Measurements from ENCODE around the gene TNPO3. TPM values are rescaled to one million over a fixed set of nuclear protein-coding genes. Genes with fewer than 3 reads are reported as not detected.
"Not testable (repeated sequence)": the region's sequence is repeated elsewhere in the genome, so short reads cannot be mapped to it uniquely, and the experiment has no call there.

TNPO3 gene
- total and polyA plus RNA-seq, 2 donors, result 17.2 to 30.7 TPM

DNA sequence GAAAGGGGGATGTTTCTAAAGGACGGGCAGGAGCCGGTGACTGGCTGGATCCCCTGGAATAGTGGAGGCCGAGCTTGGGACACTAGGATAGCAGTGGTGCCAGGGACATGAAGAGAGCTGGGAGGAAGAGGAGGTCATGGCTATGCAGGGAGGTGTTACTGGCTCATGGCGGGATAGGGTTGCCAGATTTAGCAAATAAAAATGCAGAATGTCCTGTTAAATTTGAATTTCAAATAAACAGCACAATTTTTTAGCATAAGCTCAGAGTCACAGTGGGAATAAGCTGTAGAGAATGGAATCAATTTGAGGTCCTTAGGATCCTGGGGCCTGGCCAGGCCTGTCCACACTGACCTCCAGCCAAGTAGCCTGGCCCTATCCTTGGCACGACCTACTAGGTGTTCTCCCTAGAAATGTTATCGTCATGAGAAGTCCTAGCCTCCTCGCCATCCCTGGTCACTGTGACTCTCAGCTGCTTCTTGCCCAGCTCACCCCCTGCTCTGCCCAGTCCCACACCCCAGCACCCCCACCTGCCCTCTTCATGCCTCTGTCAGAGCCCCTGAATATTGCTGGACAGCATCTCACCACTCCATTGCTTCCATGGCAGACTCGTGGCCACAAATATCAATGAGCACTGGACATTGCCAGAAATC is 136.8 kb downstream of the TNPO3 start:
- H3K4me3 ChIP-seq (ENCODE audit: low read length in 2 of 2), result no peak overlapping the region
- WGBS, result 96% methylated on average over 8 of the region's 8 CpGs
- no peaks in the 10 kb centered on the region for H3K9me3 ChIP-seq (ENCODE audit: control insufficient read depth in 2 of 2, insufficient read depth in 1 of 2, low read length in 1 of 2)
- H3K4me1 ChIP-seq (ENCODE audit: control insufficient read depth in 2 of 2, insufficient read depth in 2 of 2, low read length in 2 of 2), result peaks cover 0 to 4% of the 10 kb centered on the region in 2 donors
- H3K36me3 ChIP-seq (ENCODE audit: control insufficient read depth in 2 of 2, insufficient read depth in 2 of 2, low read length in 1 of 2), result no peaks in the 10 kb centered on the region
- peaks cover 28 to 86% of the 10 kb centered on the region in 2 donors for H3K27me3 ChIP-seq (ENCODE audit: control insufficient read depth in 2 of 2, insufficient read depth in 1 of 2, low read length in 1 of 2)
- H3K27ac ChIP-seq (ENCODE audit: low read depth in 1 of 2, low read length in 1 of 2), result no peak overlapping the region
- no peak for DNase-seq (ENCODE audit: low read depth in 6 of 9, low spot score in 9 of 9)

DNA sequence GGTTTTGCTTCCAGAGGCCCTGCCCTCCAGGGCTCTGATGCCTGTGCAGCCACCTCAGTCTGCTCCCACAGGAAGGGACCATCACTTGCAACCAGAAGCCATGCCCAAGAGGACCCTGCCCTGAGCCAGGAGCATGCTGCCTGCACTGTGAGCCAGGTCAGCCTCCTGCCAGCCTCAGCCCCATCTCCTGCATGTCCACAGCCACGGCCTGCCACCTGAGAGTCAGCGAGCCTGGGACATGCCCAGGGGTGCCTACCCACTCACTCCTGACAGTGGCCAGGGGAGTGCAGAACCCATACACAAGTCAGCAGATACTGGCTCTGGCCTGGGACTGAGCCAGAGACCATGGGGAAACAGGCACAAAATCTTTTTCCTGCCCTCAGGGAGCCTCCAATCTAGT is 137.8 kb downstream of the TNPO3 start:
- H3K27me3 ChIP-seq (ENCODE audit: control insufficient read depth in 2 of 2, insufficient read depth in 1 of 2, low read length in 1 of 2), result peaks cover 28 to 84% of the 10 kb centered on the region in 2 donors

DNA sequence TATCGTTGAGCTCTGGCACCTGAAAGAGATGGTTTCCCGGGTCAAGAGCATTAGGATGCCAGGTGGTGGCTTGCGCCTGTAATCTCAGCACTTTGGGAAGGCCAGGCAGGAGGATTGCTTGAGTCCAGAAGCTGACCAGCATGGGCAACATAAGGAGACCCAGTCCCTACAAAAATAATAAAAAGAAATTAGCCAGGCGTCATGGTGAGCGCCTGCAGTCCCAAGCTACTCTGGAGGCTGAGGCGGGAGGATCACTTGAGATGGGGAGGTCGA is 138.3 kb downstream of the TNPO3 start:
- Histone ChIP-seq H3K4me3 (ENCODE audit: low read length in 2 of 2) (no peak overlapping the region), H3K4me1 (ENCODE audit: control insufficient read depth in 2 of 2, insufficient read depth in 2 of 2, low read length in 2 of 2) (peaks cover 0 to 4% of the 10 kb centered on the region in 2 donors), H3K9me3 (ENCODE audit: control insufficient read depth in 2 of 2, insufficient read depth in 1 of 2, low read length in 1 of 2) (no peaks in the 10 kb centered on the region), H3K27ac (ENCODE audit: low read depth in 1 of 2, low read length in 1 of 2) (no peak overlapping the region), H3K36me3 (ENCODE audit: control insufficient read depth in 2 of 2, insufficient read depth in 2 of 2, low read length in 1 of 2) (no peaks in the 10 kb centered on the region), H3K27me3 (ENCODE audit: control insufficient read depth in 2 of 2, insufficient read depth in 1 of 2, low read length in 1 of 2) (peaks cover 28 to 84% of the 10 kb centered on the region in 2 donors)
- WGBS, result 97% methylated on average over 7 of the region's 7 CpGs
- DNase-seq (ENCODE audit: low read depth in 6 of 9, low spot score in 9 of 9), result no peak

More for the DNA sequence above, 137.8 kb downstream of the TNPO3 start:
- no peaks in the 10 kb centered on the region for H3K36me3 ChIP-seq (ENCODE audit: control insufficient read depth in 2 of 2, insufficient read depth in 2 of 2, low read length in 1 of 2)
- H3K4me3 ChIP-seq (ENCODE audit: low read length in 2 of 2), result no peak overlapping the region
- H3K4me1 ChIP-seq (ENCODE audit: control insufficient read depth in 2 of 2, insufficient read depth in 2 of 2, low read length in 2 of 2), result peaks cover 0 to 4% of the 10 kb centered on the region in 2 donors
- DNase-seq (ENCODE audit: low read depth in 6 of 9, low spot score in 9 of 9), result no peak
- H3K9me3 ChIP-seq (ENCODE audit: control insufficient read depth in 2 of 2, insufficient read depth in 1 of 2, low read length in 1 of 2), result no peaks in the 10 kb centered on the region
- WGBS, result 100% methylated on average over 2 of the region's 2 CpGs
- H3K27ac ChIP-seq (ENCODE audit: low read depth in 1 of 2, low read length in 1 of 2), result no peak overlapping the region

DNA sequence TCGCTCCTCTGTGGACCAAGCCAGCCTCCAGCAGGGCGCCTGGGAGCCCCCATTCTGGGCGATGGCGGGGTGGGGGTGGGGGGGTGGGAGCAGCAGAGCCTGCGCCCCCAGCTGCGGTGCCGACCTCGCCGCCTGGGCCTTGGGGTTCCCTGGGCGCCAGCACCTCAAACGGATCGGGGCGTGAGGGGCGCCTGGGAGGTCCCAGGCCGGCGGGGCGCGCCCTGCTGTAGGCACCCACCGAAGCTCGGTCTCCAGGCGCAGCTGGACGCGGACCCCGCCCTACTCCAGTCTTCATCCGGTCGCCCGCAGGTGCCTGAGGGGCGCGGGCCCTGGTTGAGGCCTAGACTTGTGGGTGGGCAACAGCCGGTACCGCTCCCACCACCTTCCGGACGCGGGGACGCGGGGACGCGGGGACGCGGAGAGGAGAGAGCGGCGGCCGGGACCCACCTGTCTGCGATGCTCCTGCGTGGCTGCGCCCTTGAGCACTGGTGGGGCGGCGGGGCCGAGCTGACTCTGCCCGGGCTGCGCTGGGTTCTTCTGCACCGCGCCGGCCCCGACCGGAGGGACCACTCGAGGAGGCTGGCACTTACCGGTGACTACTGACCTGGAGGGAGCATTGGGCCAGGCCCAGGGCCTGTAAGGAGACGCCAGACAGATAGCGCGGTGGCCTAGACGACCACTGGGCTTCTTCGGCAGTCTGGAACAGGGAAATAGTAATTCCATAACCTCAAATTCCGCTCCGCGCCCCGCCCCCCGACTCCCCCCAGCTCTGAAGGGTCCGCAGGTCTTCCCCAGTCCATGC is 138.9 kb downstream of the TNPO3 start:
- Histone ChIP-seq H3K36me3 (ENCODE audit: control insufficient read depth in 2 of 2, insufficient read depth in 2 of 2, low read length in 1 of 2) (no peaks in the 10 kb centered on the region), H3K27me3 (ENCODE audit: control insufficient read depth in 2 of 2, insufficient read depth in 1 of 2, low read length in 1 of 2) (peaks cover 28 to 86% of the 10 kb centered on the region in 2 donors), H3K4me3 (ENCODE audit: low read length in 2 of 2) (no peak overlapping the region), H3K4me1 (ENCODE audit: control insufficient read depth in 2 of 2, insufficient read depth in 2 of 2, low read length in 2 of 2) (peaks cover 0 to 4% of the 10 kb centered on the region in 2 donors), H3K9me3 (ENCODE audit: control insufficient read depth in 2 of 2, insufficient read depth in 1 of 2, low read length in 1 of 2) (no peaks in the 10 kb centered on the region), H3K27ac (ENCODE audit: low read depth in 1 of 2, low read length in 1 of 2) (no peak overlapping the region)
- peak in 1 of 9 donors; percentile 7 for DNase-seq (ENCODE audit: low read depth in 6 of 9, low spot score in 9 of 9)
- WGBS, result 41% methylated on average over 69 of the region's 69 CpGs

DNA sequence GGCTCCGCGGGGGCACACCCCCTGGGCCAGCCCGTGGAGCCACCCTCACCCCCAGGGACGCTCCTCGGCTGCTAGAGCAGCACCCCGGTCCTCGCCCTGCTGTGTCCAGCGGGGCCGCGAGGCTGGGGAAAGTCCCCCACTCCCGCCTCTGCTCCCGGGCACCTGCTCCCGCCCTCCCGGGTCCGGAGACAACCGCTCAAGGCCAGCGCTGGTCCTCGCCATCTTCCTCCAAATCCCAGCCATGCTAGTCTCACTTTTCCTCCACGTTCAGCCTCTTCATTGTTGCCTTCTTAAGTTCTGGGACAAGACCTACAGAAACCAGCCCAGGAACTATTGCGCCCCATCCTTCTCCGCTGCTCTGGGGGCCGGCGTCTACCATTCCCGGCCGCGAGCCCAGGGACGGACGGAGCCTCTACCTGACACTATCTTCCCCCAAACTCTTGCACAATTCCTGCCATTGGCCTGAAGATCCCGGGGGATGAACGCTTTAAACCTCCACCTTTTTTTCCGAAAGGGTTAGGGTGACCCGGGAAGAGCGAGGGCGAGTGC is 139.6 kb downstream of the TNPO3 start:
- Histone ChIP-seq H3K4me3 (ENCODE audit: low read length in 2 of 2) (no peak overlapping the region), H3K9me3 (ENCODE audit: control insufficient read depth in 2 of 2, insufficient read depth in 1 of 2, low read length in 1 of 2) (no peaks in the 10 kb centered on the region), H3K27me3 (ENCODE audit: control insufficient read depth in 2 of 2, insufficient read depth in 1 of 2, low read length in 1 of 2) (peaks cover 35 to 87% of the 10 kb centered on the region in 2 donors), H3K4me1 (ENCODE audit: control insufficient read depth in 2 of 2, insufficient read depth in 2 of 2, low read length in 2 of 2) (peaks cover 0 to 4% of the 10 kb centered on the region in 2 donors), H3K27ac (ENCODE audit: low read depth in 1 of 2, low read length in 1 of 2) (no peak overlapping the region), H3K36me3 (ENCODE audit: control insufficient read depth in 2 of 2, insufficient read depth in 2 of 2, low read length in 1 of 2) (no peaks in the 10 kb centered on the region)
- DNase-seq (ENCODE audit: low read depth in 6 of 9, low spot score in 9 of 9), result no peak
- WGBS, result 8% methylated on average over 34 of the region's 34 CpGs

DNA sequence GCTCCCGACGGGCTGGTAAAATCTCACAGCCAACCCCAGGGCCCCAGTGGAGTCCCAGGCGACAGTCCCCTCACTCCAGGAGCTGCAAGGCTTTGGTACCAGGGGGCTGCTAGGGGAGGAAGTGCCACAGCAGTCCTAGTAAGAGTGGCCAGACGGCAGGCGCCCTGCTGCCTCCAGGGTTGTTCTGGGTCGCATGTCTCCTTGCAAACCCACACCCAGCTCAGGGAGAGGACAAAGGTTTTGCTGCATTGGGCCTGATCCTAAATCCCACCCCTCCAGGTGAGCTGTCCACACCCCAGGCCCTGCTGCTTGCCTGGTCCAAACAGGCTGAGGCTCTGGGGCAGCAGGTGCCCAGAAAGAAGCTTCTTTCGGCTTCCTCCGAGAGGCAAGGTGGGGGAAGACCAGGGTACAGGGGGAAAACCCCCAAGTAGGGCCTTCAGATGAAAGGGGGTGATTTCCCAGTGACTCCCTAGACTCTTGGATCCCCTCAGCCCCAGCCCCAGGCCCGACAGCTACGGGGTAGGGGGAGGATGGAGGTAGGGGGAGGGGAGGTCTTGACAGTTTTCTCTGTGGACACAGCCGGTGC is 140.3 kb downstream of the TNPO3 start:
- Histone ChIP-seq H3K36me3 (ENCODE audit: control insufficient read depth in 2 of 2, insufficient read depth in 2 of 2, low read length in 1 of 2) (no peaks in the 10 kb centered on the region), H3K4me1 (ENCODE audit: control insufficient read depth in 2 of 2, insufficient read depth in 2 of 2, low read length in 2 of 2) (peaks cover 0 to 4% of the 10 kb centered on the region in 2 donors), H3K9me3 (ENCODE audit: control insufficient read depth in 2 of 2, insufficient read depth in 1 of 2, low read length in 1 of 2) (no peaks in the 10 kb centered on the region), H3K4me3 (ENCODE audit: low read length in 2 of 2) (no peak overlapping the region), H3K27me3 (ENCODE audit: control insufficient read depth in 2 of 2, insufficient read depth in 1 of 2, low read length in 1 of 2) (peaks cover 37 to 87% of the 10 kb centered on the region in 2 donors), H3K27ac (ENCODE audit: low read depth in 1 of 2, low read length in 1 of 2) (no peak overlapping the region)
- WGBS, result 57% methylated on average over 11 of the region's 11 CpGs
- no peak for DNase-seq (ENCODE audit: low read depth in 6 of 9, low spot score in 9 of 9)

DNA sequence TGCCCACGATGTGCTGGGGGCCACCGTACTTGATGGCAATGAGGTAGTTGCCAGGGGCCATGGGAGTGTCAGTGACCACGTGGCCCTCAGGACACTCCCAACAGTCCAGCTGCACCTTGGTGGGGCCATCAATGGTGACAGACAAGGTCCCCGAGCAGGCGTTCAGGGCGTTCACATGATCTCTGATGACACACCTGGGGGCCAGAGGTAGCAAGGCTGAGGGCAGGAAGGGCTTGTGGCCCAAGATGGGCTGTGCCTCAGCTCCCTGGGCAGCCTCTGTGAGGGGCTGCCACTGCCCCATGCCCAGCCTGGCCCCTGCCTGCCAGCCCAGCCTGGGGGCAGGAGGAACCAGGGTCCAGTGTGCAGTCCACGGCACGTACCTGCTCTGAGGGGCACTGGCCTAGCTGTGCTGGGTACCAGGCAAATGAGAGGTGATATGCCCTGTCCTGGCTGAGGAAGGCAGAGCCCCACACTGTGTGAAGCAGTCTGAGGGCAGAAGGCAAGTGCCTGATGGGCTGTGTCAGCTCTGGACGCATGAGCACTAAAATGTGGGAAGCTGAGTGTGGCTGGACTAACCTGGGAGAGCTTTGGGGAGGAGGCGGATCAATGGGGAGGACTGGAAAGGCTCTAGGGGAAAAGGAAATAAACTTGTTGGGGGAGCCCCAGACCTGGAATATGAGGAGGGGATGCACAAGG is 140.9 kb downstream of the TNPO3 start:
- Histone ChIP-seq H3K36me3 (ENCODE audit: control insufficient read depth in 2 of 2, insufficient read depth in 2 of 2, low read length in 1 of 2) (no peaks in the 10 kb centered on the region), H3K4me3 (ENCODE audit: low read length in 2 of 2) (no peak overlapping the region), H3K27me3 (ENCODE audit: control insufficient read depth in 2 of 2, insufficient read depth in 1 of 2, low read length in 1 of 2) (peaks cover 37 to 89% of the 10 kb centered on the region in 2 donors), H3K9me3 (ENCODE audit: control insufficient read depth in 2 of 2, insufficient read depth in 1 of 2, low read length in 1 of 2) (no peaks in the 10 kb centered on the region), H3K27ac (ENCODE audit: low read depth in 1 of 2, low read length in 1 of 2) (no peak overlapping the region), H3K4me1 (ENCODE audit: control insufficient read depth in 2 of 2, insufficient read depth in 2 of 2, low read length in 2 of 2) (peaks cover 0 to 4% of the 10 kb centered on the region in 2 donors)
- no peak for DNase-seq (ENCODE audit: low read depth in 6 of 9, low spot score in 9 of 9)
- WGBS, result 95% methylated on average over 10 of the region's 10 CpGs

DNA sequence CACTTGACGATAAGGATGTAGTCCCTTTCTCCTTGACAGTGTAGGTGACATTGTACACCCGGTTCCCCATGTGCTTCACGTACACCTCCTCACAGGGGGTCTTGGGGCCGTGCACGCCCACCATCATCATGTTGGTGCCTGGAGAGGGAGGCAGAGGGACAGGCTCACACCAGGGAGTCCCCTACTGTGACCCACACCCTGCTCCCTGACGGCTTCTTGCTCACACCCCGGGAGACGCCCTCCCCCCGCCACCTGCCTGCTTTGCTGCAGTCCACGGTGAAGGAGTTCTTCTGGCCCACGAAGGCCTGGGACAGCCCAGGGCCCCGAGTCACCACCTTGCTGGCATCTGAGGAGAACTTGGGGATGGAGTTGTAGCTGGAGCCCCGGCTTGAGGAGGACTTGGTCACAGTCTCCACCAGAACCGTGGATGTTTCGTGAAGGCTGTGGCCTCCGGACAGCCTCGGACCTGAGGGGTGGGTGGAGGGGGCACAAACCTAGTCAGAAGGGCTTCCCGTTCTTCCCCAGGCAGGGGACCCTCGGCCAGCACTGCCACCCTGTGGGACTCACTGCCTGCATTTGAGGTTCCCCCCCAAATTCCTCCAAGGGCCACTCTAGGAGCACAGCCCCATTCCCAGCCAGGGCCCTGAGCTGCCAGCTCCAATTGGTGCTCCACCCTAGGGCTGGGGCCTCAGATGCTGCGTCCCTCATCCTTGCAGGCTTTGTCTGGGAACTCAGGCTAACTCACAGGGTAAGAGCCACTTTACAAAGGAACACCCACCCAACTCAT is 142.0 kb downstream of the TNPO3 start:
- not testable (repeated sequence) for H3K27ac ChIP-seq (ENCODE audit: low read depth in 1 of 2, low read length in 1 of 2); H3K9me3 ChIP-seq (ENCODE audit: control insufficient read depth in 2 of 2, insufficient read depth in 1 of 2, low read length in 1 of 2); DNase-seq (ENCODE audit: low read depth in 6 of 9, low spot score in 9 of 9); H3K4me1 ChIP-seq (ENCODE audit: control insufficient read depth in 2 of 2, insufficient read depth in 2 of 2, low read length in 2 of 2); H3K4me3 ChIP-seq (ENCODE audit: low read length in 2 of 2); H3K36me3 ChIP-seq (ENCODE audit: control insufficient read depth in 2 of 2, insufficient read depth in 2 of 2, low read length in 1 of 2)
- 95% methylated on average over 12 of the region's 20 CpGs for WGBS
- H3K27me3 ChIP-seq (ENCODE audit: control insufficient read depth in 2 of 2, insufficient read depth in 1 of 2, low read length in 1 of 2), result peaks cover 37 to 88% of the 10 kb centered on the region in 2 donors

Measured in thymus (tissue), 11 donors.